Spleen (tissue), 11 donors: Measurements from ENCODE around the gene HLA-DQB2. TPM values are rescaled to one million over a fixed set of nuclear protein-coding genes. Genes with fewer than 3 reads are reported as not detected.
A peak's percentile ranks its signal among the peaks of the same experiment; 100 is the strongest.
"Not testable (repeated sequence)": the region's sequence is repeated elsewhere in the genome, so short reads cannot be mapped to it uniquely, and the experiment has no call there.

ENCODE experiments used
- DNase-seq: peaks from one replicate; pipeline ENCODE4 v3.0.0-alpha.2; 2020
- H3K27ac ChIP-seq, 8 donors: fragments of 200-600 bp; sonication (generic) in 7 of 8; 1 replicate in 4 of 8; 2 replicates in 4 of 8; pipeline versions ENCODE4 v1.5.0 to v1.8.0; 2016 to 2021; ENCODE audit warnings: inconsistent platforms in 4 of 8, mild to moderate bottlenecking in 4 of 8, moderate library complexity in 1 of 8
- H3K27me3 ChIP-seq, 7 donors: fragments of 200-600 bp; sonication (generic) in 6 of 7; replicated peaks in 1 of 7; 1 replicate in 4 of 7; 2 replicates in 3 of 7; pipeline versions ENCODE4 v1.5.0 to v1.8.0; 2016 to 2021; ENCODE audit warnings: inconsistent platforms in 3 of 7, mild to moderate bottlenecking in 1 of 7
- H3K36me3 ChIP-seq, 6 donors: fragments of 200-600 bp; sonication (generic) in 5 of 6; 1 replicate in 4 of 6; 2 replicates in 2 of 6; pipeline versions ENCODE4 v1.5.0 to v1.8.0; 2016 to 2021; ENCODE audit warnings: inconsistent platforms in 2 of 6
- H3K4me1 ChIP-seq, 6 donors: fragments of 200-600 bp; sonication (generic) in 5 of 6; 1 replicate in 3 of 6; 2 replicates in 3 of 6; pipeline versions ENCODE4 v1.5.0 to v1.8.0; 2016 to 2021; ENCODE audit warnings: inconsistent platforms in 3 of 6
- H3K4me3 ChIP-seq, 8 donors: fragments of 200-600 bp; sonication (generic) in 7 of 8; 1 replicate in 4 of 8; 2 replicates in 4 of 8; pipeline versions ENCODE4 v1.5.0 to v1.8.0; 2016 to 2021; ENCODE audit warnings: inconsistent platforms in 4 of 8, mild to moderate bottlenecking in 4 of 8, moderate library complexity in 2 of 8
- H3K9me3 ChIP-seq, 8 donors: fragments of 200-600 bp; sonication (generic) in 7 of 8; 1 replicate in 4 of 8; 2 replicates in 4 of 8; pipeline versions ENCODE4 v1.5.0 to v1.8.0; 2016 to 2021; ENCODE audit warnings: inconsistent platforms in 4 of 8
- CTCF ChIP-seq, 11 experiments: fragments of 200-600 bp in 7 of 11; fragments of 450-650 bp in 4 of 11; sonication (generic) in 4 of 11; IDR thresholded peaks in 8 of 11; conservative IDR thresholded peaks in 3 of 11; 1 replicate in 7 of 11; 2 replicates in 4 of 11; pipeline versions ENCODE4 v1.4.0 to v1.8.0; 2016 to 2021; ENCODE audit warnings: antibody characterized with exemption in 11 of 11, inconsistent platforms in 4 of 11, mild to moderate bottlenecking in 1 of 11
- POLR2A ChIP-seq, 3 donors: fragments of 450-650 bp; IDR thresholded peaks; one replicate each; pipeline ENCODE4 v1.5.1; 2017; ENCODE audit warnings: antibody characterized with exemption in 3 of 3, mild to moderate bottlenecking in 1 of 3
- POLR2AphosphoS5 ChIP-seq, 3 donors: sonication (generic); formaldehyde crosslinking; IDR thresholded peaks; one replicate each; pipeline ENCODE4 v1.5.1; 2017; ENCODE audit warnings: antibody characterized with exemption in 3 of 3
- WGBS, 5 donors: extraction: QIAGEN DNeasy Blood & Tissue Kit in 3 of 5; methylation state at CpG; one replicate each; pipeline versions ENCODE4 v1.1.5 to v1.1.7; 2013 to 2018; 5-methylcytosine and 5-hydroxymethylcytosine counted together
- intact Hi-C: fragments of 100-400 bp; cut with DNase I; formaldehyde crosslinking; loops from one replicate; pipeline ENCODE4 v1.15.0; 2023; ENCODE audit warnings: low total_unique reads
- polyA plus RNA-seq, 3 donors: library from polyadenylated mRNA; stranded (reverse); fragments of 200-250 nt; gene quantifications; one replicate each; pipeline ENCODE4 v1.2.1, GENCODE V29; 2013
- total RNA-seq, 7 donors: library from RNA; depleted of rRNA in 3 of 7; stranded (reverse); fragments of >200 nt in 3 of 7; fragmentation: NEBNext Ultra II Directional in 4 of 7; extraction: Animal tissue kit (Norgen Biotek cat#: 25700) in 4 of 7; gene quantifications; one replicate each; pipeline versions ENCODE4 v1.1.0 to v1.2.1, GENCODE V29; 2016 to 2021
- donor health status: healthy with polysubstance abuse.
- donor health status: DM: no; HTN: no; CAD: no; lungs with moderate emphysema.
- donor health status: DM: no; HTN: no; CAD: no.
- donor health status: Bipolar disorder and iron deficiency.
- donor health status: healthy.
- donor health status: DM: no; HTN: no; CAD: no.
- donor health status: DM: yes; HTN: yes; CAD: no.

HLA-DQB2 gene
- total and polyA plus RNA-seq, 10 donors: 0.88 to 72.6 (median 5.8) TPM; not detected in 2

- Histone ChIP-seq H3K4me3 (no peak overlapping the region), H3K4me1 (peaks cover 0 to 44% (median 32%) of the 10 kb centered on the region in 6 donors), H3K27me3 (peaks cover 0 to 3% (median 0%) of the 10 kb centered on the region in 7 donors), H3K27ac (no peak overlapping the region), H3K9me3 (no peaks in the 10 kb centered on the region), H3K36me3 (no peaks in the 10 kb centered on the region)
- WGBS, 5 donors: 54 to 87% (median 77%) methylated on average over 3 of the region's 3 CpGs
- DNase-seq: no peak
- TF ChIP-seq POLR2A (IDR thresholded peaks at IDR 0.05) (no peak), POLR2AphosphoS5 (IDR thresholded peaks at IDR 0.05) (no peak), CTCF (IDR thresholded peaks at IDR 0.05 in 8 of 11, conservative IDR thresholded peaks at IDR 0.05 in 3 of 11) (no peak)
- intact Hi-C loops: no loop called here
Measured at GRCh38 chr6:32792901-32793435, 29.6 kb upstream of the HLA-DQB2 start.

- DNase-seq: no peak
- no peak overlapping the region for H3K27ac ChIP-seq
- TF ChIP-seq CTCF (IDR thresholded peaks at IDR 0.05 in 8 of 11, conservative IDR thresholded peaks at IDR 0.05 in 3 of 11): no peak
- no peak for TF ChIP-seq POLR2A (IDR thresholded peaks at IDR 0.05)
- TF ChIP-seq POLR2AphosphoS5 (IDR thresholded peaks at IDR 0.05): no peak
- WGBS, 5 donors: 46 to 91% (median 81%) methylated on average over 2 of the region's 2 CpGs
- H3K9me3 ChIP-seq: no peaks in the 10 kb centered on the region
- H3K36me3 ChIP-seq: no peaks in the 10 kb centered on the region
- no peak overlapping the region for H3K4me3 ChIP-seq
- peaks cover 0 to 20% (median 16%) of the 10 kb centered on the region in 6 donors for H3K4me1 ChIP-seq
- peaks cover 0 to 11% (median 0%) of the 10 kb centered on the region in 7 donors for H3K27me3 ChIP-seq
- intact Hi-C loops: no loop called here
Measured at GRCh38 chr6:32790306-32790705, 27.0 kb upstream of the HLA-DQB2 start.

- intact Hi-C loops: loop anchor here (5.0 kb wide), 1 partner anchor 374 kb away; no protein-coding TSS in a partner anchor
Measured at GRCh38 chr6:32785781-32786533, 22.6 kb upstream of the HLA-DQB2 start.

GRCh38 chr6:32782923-32783322 lies 19.6 kb upstream of the HLA-DQB2 start:
- H3K27ac ChIP-seq, H3K36me3 ChIP-seq, H3K4me1 ChIP-seq, DNase-seq, H3K4me3 ChIP-seq, intact Hi-C loops: not testable (repeated sequence)
- H3K27me3 ChIP-seq: peaks cover 0 to 11% (median 0%) of the 10 kb centered on the region in 7 donors
- peaks cover 0 to 10% (median 0%) of the 10 kb centered on the region in 8 donors for H3K9me3 ChIP-seq

More at GRCh38 chr6:32785781-32786533, 22.6 kb upstream of the HLA-DQB2 start:
- Histone ChIP-seq H3K9me3 (peaks cover 0 to 10% (median 0%) of the 10 kb centered on the region in 8 donors), H3K4me1 (peaks cover 0 to 3% (median 0%) of the 10 kb centered on the region in 6 donors), H3K27ac (no peak overlapping the region), H3K4me3 (no peak overlapping the region), H3K27me3 (peaks cover 0 to 11% (median 0%) of the 10 kb centered on the region in 7 donors), H3K36me3 (no peaks in the 10 kb centered on the region)
- 39 to 55% (median 47%) methylated on average over 5 of the region's 5 CpGs for WGBS, 5 donors
- DNase-seq: no peak
- no peak for TF ChIP-seq POLR2A (IDR thresholded peaks at IDR 0.05)
- TF ChIP-seq CTCF (IDR thresholded peaks at IDR 0.05 in 8 of 11, conservative IDR thresholded peaks at IDR 0.05 in 3 of 11): peak in 10 of 11 experiments; percentile 31 to 76 (median 68)
